ENCODE data around the gene LRP11. TPM values are rescaled to one million over a fixed set of nuclear protein-coding genes. Genes with fewer than 3 reads are reported as not detected.
A peak's percentile ranks its signal among the peaks of the same experiment; 100 is the strongest.

Gene LRP11
- total and polyA plus RNA-seq, 2 experiments from 2014 or later = 50.3 to 108 TPM

DNA sequence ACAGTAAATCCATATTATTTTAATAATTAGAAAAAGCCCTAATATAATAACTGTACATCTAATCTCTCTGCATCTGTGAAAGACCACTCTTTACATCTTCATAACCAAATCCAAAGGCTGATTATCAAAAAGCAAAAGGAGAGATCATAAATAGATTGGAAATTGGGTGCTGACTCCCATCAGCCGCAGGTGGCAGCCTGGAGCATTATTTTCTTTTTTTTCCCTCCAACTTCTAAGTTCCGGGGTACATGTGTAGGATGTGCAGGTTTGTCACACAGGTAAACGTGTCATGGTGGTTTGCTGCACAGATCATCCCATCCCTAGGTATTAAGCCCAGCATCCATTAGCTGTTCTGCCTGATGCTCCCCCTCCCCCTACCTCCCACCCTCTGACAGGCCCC, 30.5 kb downstream of the LRP11 start:
- no peak overlapping the region for H3K4me3 ChIP-seq
- no peaks in the 10 kb centered on the region for H3K9me2 ChIP-seq (ENCODE audit: insufficient read depth)
- peaks cover 16% of the 10 kb centered on the region for H3K4me1 ChIP-seq (ENCODE audit: insufficient read depth)
- no peaks in the 10 kb centered on the region for H3K27me3 ChIP-seq (replicated peaks; ENCODE audit: insufficient read depth)
- TF ChIP-seq EZH2phosphoT487 (IDR thresholded peaks at IDR 0.05; ENCODE audit: insufficient read depth, low read depth) (no peak), EZH2 (IDR thresholded peaks at IDR 0.05; ENCODE audit: insufficient read depth, poor library complexity, severe bottlenecking) (no peak)
- no peaks in the 10 kb centered on the region for H4K20me1 ChIP-seq (ENCODE audit: insufficient read depth)
- 83% methylated on average over 3 of the region's 3 CpGs for WGBS, 2 experiments (ENCODE audit: low coverage in 1 of 2, low lambda C conversion rate in 2 of 2, missing lambda C conversion rate in 2 of 2)
- H3K79me2 ChIP-seq (ENCODE audit: insufficient read depth) = 0 out of 2 replicates have a peak, but pooled peaks cover 14% of the 10 kb centered on the region
- H3K36me3 ChIP-seq (ENCODE audit: low read depth) = peaks cover 30% of the 10 kb centered on the region
- no peak overlapping the region for H3K4me2 ChIP-seq (ENCODE audit: unreplicated experiment)
- H3F3A ChIP-seq (ENCODE audit: insufficient read depth) = peaks cover 20% of the 10 kb centered on the region
- no peak overlapping the region for H2AFZ ChIP-seq
- H3K27ac ChIP-seq = no peak overlapping the region
- no peak overlapping the region for H3K9ac ChIP-seq
- in situ Hi-C loops (cut with MboI) = loop anchor here (5.0 kb wide), 1 partner anchor 89 kb away; the partner anchor contains the start of gene RAET1G
- no peak for DNase-seq
- no peaks in the 10 kb centered on the region for H3K9me3 ChIP-seq (ENCODE audit: low read depth)

DNA sequence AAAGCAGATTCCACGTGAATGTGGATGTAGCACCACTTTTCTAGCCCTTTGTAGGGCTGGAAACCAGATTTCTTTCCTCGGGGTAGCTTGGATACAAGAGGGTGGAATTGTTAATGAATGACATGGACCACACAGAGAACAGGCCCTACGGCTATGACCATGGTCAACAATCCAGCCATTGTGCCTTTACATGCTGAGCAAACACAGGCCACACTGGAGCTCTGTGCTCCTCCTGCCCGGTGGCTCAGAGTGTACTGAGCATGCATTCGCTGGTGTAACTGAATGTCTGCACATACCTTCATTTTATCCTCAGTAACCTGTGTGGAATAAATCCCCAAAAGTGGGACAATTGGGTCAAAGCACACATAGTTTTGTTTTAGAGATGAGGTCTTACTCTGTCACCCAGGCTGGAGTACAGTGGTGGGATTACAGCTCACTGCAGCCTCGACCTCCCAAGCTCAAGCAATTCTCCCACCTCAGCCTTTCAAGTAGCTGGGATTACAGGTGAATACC, 32.8 kb downstream of the LRP11 start:
- DNase-seq = no peak
- WGBS, 2 experiments (ENCODE audit: low coverage in 1 of 2, low lambda C conversion rate in 2 of 2, missing lambda C conversion rate in 2 of 2) = 63 to 68% methylated on average over 6 of the region's 6 CpGs
- H3K9me2 ChIP-seq (ENCODE audit: insufficient read depth) = no peaks in the 10 kb centered on the region
- H2AFZ ChIP-seq = peak overlapping the region; percentile 22; the same call in 1 of the 2 replicates
- 0 out of 2 replicates have a peak, but pooled peaks cover 7% of the 10 kb centered on the region for H3K79me2 ChIP-seq (ENCODE audit: insufficient read depth)
- H3K9me3 ChIP-seq (ENCODE audit: low read depth) = no peaks in the 10 kb centered on the region
- H3K36me3 ChIP-seq (ENCODE audit: low read depth) = peaks cover 23% of the 10 kb centered on the region; the same call in 1 of the 2 replicates
- peak overlapping the region; percentile 16 for H3K4me2 ChIP-seq (ENCODE audit: unreplicated experiment)
- peaks cover 20% of the 10 kb centered on the region for H3F3A ChIP-seq (ENCODE audit: insufficient read depth)
- H3K4me3 ChIP-seq = no peak overlapping the region
- TF ChIP-seq EZH2 (IDR thresholded peaks at IDR 0.05; ENCODE audit: insufficient read depth, poor library complexity, severe bottlenecking) (no peak), EZH2phosphoT487 (IDR thresholded peaks at IDR 0.05; ENCODE audit: insufficient read depth, low read depth) (no peak)
- H3K27me3 ChIP-seq (replicated peaks; ENCODE audit: insufficient read depth) = no peaks in the 10 kb centered on the region
- H3K27ac ChIP-seq = peak overlapping the region; percentile 41
- in situ Hi-C loops (cut with MboI) = loop anchor here (5.0 kb wide), 1 partner anchor 91 kb away; the partner anchor contains the start of gene RAET1G
- H3K9ac ChIP-seq = peak overlapping the region; percentile 50
- peaks cover 16% of the 10 kb centered on the region for H3K4me1 ChIP-seq (ENCODE audit: insufficient read depth)
- H4K20me1 ChIP-seq (ENCODE audit: insufficient read depth) = no peaks in the 10 kb centered on the region

DNA sequence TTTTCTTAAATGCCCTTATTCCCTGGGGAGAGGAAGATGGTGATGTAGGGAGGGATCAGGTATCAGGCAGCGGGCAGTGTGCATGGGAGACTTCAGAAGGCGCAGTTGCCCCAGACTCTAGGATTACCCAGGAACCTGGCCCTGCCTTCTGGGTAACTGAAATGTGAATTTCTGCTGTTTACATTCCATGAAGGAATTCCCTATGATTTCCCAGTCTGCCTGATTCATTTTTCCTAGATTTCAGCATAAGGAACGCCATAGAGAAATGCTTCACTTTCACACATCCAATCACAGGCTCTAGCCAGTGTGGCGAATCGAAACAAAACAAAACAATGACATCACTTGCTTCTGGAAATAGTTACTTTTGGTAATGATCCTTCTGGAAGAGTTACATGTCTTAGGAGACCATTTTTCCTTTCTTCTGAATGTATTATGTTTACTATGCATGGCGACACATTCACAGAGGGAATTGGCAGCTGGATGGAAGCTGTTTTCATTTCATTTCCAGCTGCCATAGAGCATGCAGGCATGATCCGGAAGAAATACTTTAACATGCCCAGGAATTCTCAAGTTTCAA, 33.3 kb downstream of the LRP11 start:
- H3K4me3 ChIP-seq = no peak overlapping the region
- H3K27ac ChIP-seq = peak overlapping the region; percentile 41
- H2AFZ ChIP-seq = peak overlapping the region; percentile 22; the same call in 1 of the 2 replicates
- H3K27me3 ChIP-seq (replicated peaks; ENCODE audit: insufficient read depth) = no peaks in the 10 kb centered on the region
- H3K4me2 ChIP-seq (ENCODE audit: unreplicated experiment) = peak overlapping the region; percentile 16
- peak; percentile 71 for DNase-seq
- peaks cover 26% of the 10 kb centered on the region for H3K36me3 ChIP-seq (ENCODE audit: low read depth)
- TF ChIP-seq EZH2 (IDR thresholded peaks at IDR 0.05; ENCODE audit: insufficient read depth, poor library complexity, severe bottlenecking) = no peak
- no peak for TF ChIP-seq EZH2phosphoT487 (IDR thresholded peaks at IDR 0.05; ENCODE audit: insufficient read depth, low read depth)
- no peaks in the 10 kb centered on the region for H3K9me3 ChIP-seq (ENCODE audit: low read depth)
- peaks cover 16% of the 10 kb centered on the region for H3K4me1 ChIP-seq (ENCODE audit: insufficient read depth)
- in situ Hi-C loops (cut with MboI) = loop anchor here (5.0 kb wide), 1 partner anchor 91 kb away; the partner anchor contains the start of gene RAET1G
- H3K9me2 ChIP-seq (ENCODE audit: insufficient read depth) = no peaks in the 10 kb centered on the region
- peaks cover 18% of the 10 kb centered on the region for H3F3A ChIP-seq (ENCODE audit: insufficient read depth)
- peak overlapping the region; percentile 50 for H3K9ac ChIP-seq
- H3K79me2 ChIP-seq (ENCODE audit: insufficient read depth) = 0 out of 2 replicates have a peak, but pooled peaks cover 7% of the 10 kb centered on the region
- 48 to 50% methylated on average over 7 of the region's 7 CpGs for WGBS, 2 experiments (ENCODE audit: low coverage in 1 of 2, low lambda C conversion rate in 2 of 2, missing lambda C conversion rate in 2 of 2)
- no peaks in the 10 kb centered on the region for H4K20me1 ChIP-seq (ENCODE audit: insufficient read depth)

DNA sequence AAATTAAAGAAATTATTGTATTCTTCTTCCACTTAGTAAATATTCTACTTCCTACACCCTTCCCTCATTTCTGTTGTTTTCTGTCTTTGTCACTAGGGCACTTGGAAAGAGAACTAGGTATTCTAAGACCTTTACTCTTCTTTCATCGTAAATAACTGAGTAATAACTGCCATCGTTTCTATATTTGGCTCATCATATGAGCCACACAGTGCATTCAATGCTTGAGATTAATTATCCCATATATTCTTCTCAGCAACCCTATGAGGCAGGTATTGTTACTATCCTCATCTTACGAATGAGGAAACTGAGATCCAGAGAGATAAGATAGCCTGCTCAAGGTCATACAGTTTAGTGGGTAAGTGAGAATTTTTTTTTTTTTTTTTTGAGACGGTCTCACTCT, 38.9 kb downstream of the LRP11 start:
- H3K9me2 ChIP-seq (ENCODE audit: insufficient read depth) = no peaks in the 10 kb centered on the region
- no peak overlapping the region for H2AFZ ChIP-seq
- no peak overlapping the region for H3K27ac ChIP-seq
- H3K79me2 ChIP-seq (ENCODE audit: insufficient read depth) = no peaks in the 10 kb centered on the region
- no peaks in the 10 kb centered on the region for H4K20me1 ChIP-seq (ENCODE audit: insufficient read depth)
- 73 to 83% methylated on average over 4 of the region's 4 CpGs for WGBS, 2 experiments (ENCODE audit: low coverage in 1 of 2, low lambda C conversion rate in 2 of 2, missing lambda C conversion rate in 2 of 2)
- H3K36me3 ChIP-seq (ENCODE audit: low read depth) = peaks cover 23% of the 10 kb centered on the region
- no peaks in the 10 kb centered on the region for H3F3A ChIP-seq (ENCODE audit: insufficient read depth)
- no peak for DNase-seq
- no peaks in the 10 kb centered on the region for H3K9me3 ChIP-seq (ENCODE audit: low read depth)
- TF ChIP-seq EZH2 (IDR thresholded peaks at IDR 0.05; ENCODE audit: insufficient read depth, poor library complexity, severe bottlenecking) (no peak), EZH2phosphoT487 (IDR thresholded peaks at IDR 0.05; ENCODE audit: insufficient read depth, low read depth) (no peak)
- H3K4me1 ChIP-seq (ENCODE audit: insufficient read depth) = no peaks in the 10 kb centered on the region
- H3K4me2 ChIP-seq (ENCODE audit: unreplicated experiment) = no peak overlapping the region
- H3K27me3 ChIP-seq (replicated peaks; ENCODE audit: insufficient read depth) = no peaks in the 10 kb centered on the region
- H3K4me3 ChIP-seq = no peak overlapping the region
- in situ Hi-C loops (cut with MboI) = no loop called here
- H3K9ac ChIP-seq = no peak overlapping the region

All from GM23248 (cell line).